Mammary epithelial cell (primary cell): Measurements from ENCODE around the gene LHX8.

Source experiments
- CTCF ChIP-seq, 2 donors: IDR thresholded peaks in 1 of 2; conservative IDR thresholded peaks in 1 of 2; 2 replicates each; pipeline ENCODE4 v1.5.1; 2011 to 2012; ENCODE audit warnings: inconsistent platforms in 2 of 2, low read length in 2 of 2, mild to moderate bottlenecking in 2 of 2, control low read depth in 1 of 2, low read depth in 1 of 2; ENCODE audit not compliant: insufficient read depth in 1 of 2; ENCODE audit errors: extremely low read depth in 1 of 2
- EZH2 ChIP-seq: IDR thresholded peaks from 2 replicates; pipeline ENCODE4 v1.6.1; 2012; ENCODE audit warnings: low read length, inconsistent platforms, borderline replicate concordance

- TF ChIP-seq CTCF (conservative IDR thresholded peaks at IDR 0.05 in 1 of 2, IDR thresholded peaks at IDR 0.05 in 1 of 2; ENCODE audit: extremely low read depth in 1 of 2, insufficient read depth in 1 of 2, low read depth in 1 of 2, low read length in 2 of 2) (no peak), EZH2 (no peak)
Observed at GRCh38 chr1:75126611-75127101, 7.5 kb upstream of the LHX8 start.
